K562 (cell line): ENCODE results near the gene KCND2.

Experiments
- FOSL1 ChIP-seq: fragments of 200-800 bp; sonication (Bioruptor generic); conservative IDR thresholded peaks from 2 replicates; pipeline ENCODE4 v1.6.1; 2016; ENCODE audit warnings: missing genetic modification characterization, missing compliant biosample characterization
- GABPA ChIP-seq: fragments of 200-800 bp; sonication (Bioruptor generic); conservative IDR thresholded peaks from 2 replicates; pipeline ENCODE4 v1.6.1; 2016; ENCODE audit warnings: low read depth, missing genetic modification characterization, missing compliant biosample characterization
- GTF2A2 ChIP-seq: IDR thresholded peaks from 2 replicates; pipeline ENCODE4 v1.6.1; 2016; ENCODE audit warnings: mild to moderate bottlenecking, missing genetic modification characterization, missing compliant biosample characterization
- MEF2A ChIP-seq: IDR thresholded peaks from 2 replicates; pipeline ENCODE4 v1.6.1; 2011; ENCODE audit warnings: low read depth, mild to moderate bottlenecking, low read length, moderate library complexity; ENCODE audit not compliant: control insufficient read depth
- NFRKB ChIP-seq: fragments of 450-650 bp; IDR thresholded peaks from 2 replicates; pipeline ENCODE4 v1.6.1; 2016; ENCODE audit warnings: low read depth
- NR4A1 ChIP-seq, 2 experiments: fragments of 250-450 bp in 1 of 2; fragments of 450-650 bp in 1 of 2; sonication (Bioruptor Pico) in 1 of 2; IDR thresholded peaks; 2 replicates each; pipeline versions ENCODE4 v1.4.0 to v1.6.1; 2016 to 2020; ENCODE audit warnings: mild to moderate bottlenecking in 2 of 2, missing compliant biosample characterization in 1 of 2, missing genetic modification characterization in 1 of 2, moderate library complexity in 1 of 2
- SLC30A9 ChIP-seq: fragments of 250-450 bp; sonication (Bioruptor Pico); IDR thresholded peaks from 2 replicates; pipeline ENCODE4 v1.8.0; 2022; ENCODE audit warnings: mild to moderate bottlenecking, moderate library complexity
- SREBF2 ChIP-seq: sonication (generic); formaldehyde crosslinking; IDR thresholded peaks from 2 replicates; pipeline ENCODE4 v1.4.0; 2020; ENCODE audit warnings: mild to moderate bottlenecking, missing genetic modification reagents
- SUPT5H ChIP-seq: fragments of 450-650 bp; IDR thresholded peaks from 2 replicates; pipeline ENCODE4 v1.6.1; 2016
- YY1 ChIP-seq, 3 experiments: IDR thresholded peaks; 2 replicates each; pipeline ENCODE4 v1.6.1; 2011; ENCODE audit warnings: low read length in 2 of 3, mild to moderate bottlenecking in 2 of 3, moderate library complexity in 2 of 3, borderline replicate concordance in 1 of 3, control low read depth in 1 of 3, low read depth in 1 of 3; ENCODE audit not compliant: insufficient read depth in 3 of 3, insufficient replicate concordance in 2 of 3, control insufficient read depth in 1 of 3, insufficient read length in 1 of 3; ENCODE audit errors: extremely low read depth in 1 of 3
- TF ChIP-seq, protein P1 (sequence below), 3 experiments: IDR thresholded peaks in 2 of 3; conservative IDR thresholded peaks in 1 of 3; 2 replicates each; pipeline ENCODE4 v1.5.1; 2011 to 2012; ENCODE audit warnings: low read length in 3 of 3, mild to moderate bottlenecking in 3 of 3, control low read depth in 2 of 3, improper control_type of control experiment in 1 of 3, inconsistent platforms in 1 of 3, low read depth in 1 of 3, mixed read lengths in 1 of 3, moderate library complexity in 1 of 3; ENCODE audit not compliant: insufficient read depth in 2 of 3
- TF ChIP-seq, protein P2 (sequence below), 2 experiments: IDR thresholded peaks; 2 replicates each; pipeline ENCODE4 v1.6.1; 2012; ENCODE audit warnings: improper control_type of control experiment in 2 of 2, low read depth in 2 of 2, low read length in 2 of 2, borderline replicate concordance in 1 of 2
- TF ChIP-seq, protein P3 (sequence below): sonication (generic); formaldehyde crosslinking; IDR thresholded peaks from 2 replicates; pipeline ENCODE4 v1.9.0; 2022; ENCODE audit warnings: mild to moderate bottlenecking, missing genetic modification reagents

DNA sequence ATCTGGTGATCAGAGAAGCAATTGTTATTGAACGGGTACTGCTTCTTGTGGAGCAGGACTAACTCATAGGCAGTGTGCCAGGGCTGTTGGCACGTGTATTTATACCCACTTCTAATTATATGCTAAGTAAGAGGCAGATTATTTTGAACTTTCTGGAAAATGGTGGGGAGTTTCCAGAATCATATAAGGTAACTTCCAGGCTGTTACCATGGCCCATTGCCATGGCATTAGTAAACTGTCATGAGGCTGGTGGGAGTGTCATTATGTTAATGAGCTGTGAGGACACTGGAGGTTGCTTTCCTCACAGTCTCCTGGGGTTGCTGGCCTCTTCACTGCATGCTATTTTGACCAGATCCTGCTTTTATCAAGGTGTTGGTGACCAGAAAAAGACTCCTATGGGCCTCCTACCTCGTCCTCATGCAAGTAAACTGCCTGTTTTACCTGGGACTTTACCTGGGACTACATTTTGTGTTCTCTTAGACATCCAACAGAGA lies 122.6 kb downstream of the KCND2 start:
- TF ChIP-seq YY1 (IDR thresholded peaks at IDR 0.05; ENCODE audit: borderline replicate concordance in 1 of 3, control insufficient read depth in 1 of 3, extremely low read depth in 1 of 3, insufficient read depth in 3 of 3, insufficient read length in 1 of 3, insufficient replicate concordance in 2 of 3, low read depth in 1 of 3, low read length in 2 of 3) (no peak), NR4A1 (CRISPR knock-in tag; IDR thresholded peaks at IDR 0.05) (no peak), NR4A1 (tag; IDR thresholded peaks at IDR 0.05) (no peak), GABPA (tag) (no peak), MEF2A (no peak), SLC30A9 (CRISPR knock-in tag) (no peak), SUPT5H (no peak), FOSL1 (no peak), NFRKB (no peak), SREBF2 (CRISPR knock-in tag) (no peak), GTF2A2 (tag) (no peak)
- TF ChIP-seq, protein P1, sequence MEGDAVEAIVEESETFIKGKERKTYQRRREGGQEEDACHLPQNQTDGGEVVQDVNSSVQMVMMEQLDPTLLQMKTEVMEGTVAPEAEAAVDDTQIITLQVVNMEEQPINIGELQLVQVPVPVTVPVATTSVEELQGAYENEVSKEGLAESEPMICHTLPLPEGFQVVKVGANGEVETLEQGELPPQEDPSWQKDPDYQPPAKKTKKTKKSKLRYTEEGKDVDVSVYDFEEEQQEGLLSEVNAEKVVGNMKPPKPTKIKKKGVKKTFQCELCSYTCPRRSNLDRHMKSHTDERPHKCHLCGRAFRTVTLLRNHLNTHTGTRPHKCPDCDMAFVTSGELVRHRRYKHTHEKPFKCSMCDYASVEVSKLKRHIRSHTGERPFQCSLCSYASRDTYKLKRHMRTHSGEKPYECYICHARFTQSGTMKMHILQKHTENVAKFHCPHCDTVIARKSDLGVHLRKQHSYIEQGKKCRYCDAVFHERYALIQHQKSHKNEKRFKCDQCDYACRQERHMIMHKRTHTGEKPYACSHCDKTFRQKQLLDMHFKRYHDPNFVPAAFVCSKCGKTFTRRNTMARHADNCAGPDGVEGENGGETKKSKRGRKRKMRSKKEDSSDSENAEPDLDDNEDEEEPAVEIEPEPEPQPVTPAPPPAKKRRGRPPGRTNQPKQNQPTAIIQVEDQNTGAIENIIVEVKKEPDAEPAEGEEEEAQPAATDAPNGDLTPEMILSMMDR (IDR thresholded peaks at IDR 0.05 in 2 of 3, conservative IDR thresholded peaks at IDR 0.05 in 1 of 3; ENCODE audit: insufficient read depth in 2 of 3, low read depth in 1 of 3, low read length in 3 of 3), result no peak
- TF ChIP-seq, protein P2, sequence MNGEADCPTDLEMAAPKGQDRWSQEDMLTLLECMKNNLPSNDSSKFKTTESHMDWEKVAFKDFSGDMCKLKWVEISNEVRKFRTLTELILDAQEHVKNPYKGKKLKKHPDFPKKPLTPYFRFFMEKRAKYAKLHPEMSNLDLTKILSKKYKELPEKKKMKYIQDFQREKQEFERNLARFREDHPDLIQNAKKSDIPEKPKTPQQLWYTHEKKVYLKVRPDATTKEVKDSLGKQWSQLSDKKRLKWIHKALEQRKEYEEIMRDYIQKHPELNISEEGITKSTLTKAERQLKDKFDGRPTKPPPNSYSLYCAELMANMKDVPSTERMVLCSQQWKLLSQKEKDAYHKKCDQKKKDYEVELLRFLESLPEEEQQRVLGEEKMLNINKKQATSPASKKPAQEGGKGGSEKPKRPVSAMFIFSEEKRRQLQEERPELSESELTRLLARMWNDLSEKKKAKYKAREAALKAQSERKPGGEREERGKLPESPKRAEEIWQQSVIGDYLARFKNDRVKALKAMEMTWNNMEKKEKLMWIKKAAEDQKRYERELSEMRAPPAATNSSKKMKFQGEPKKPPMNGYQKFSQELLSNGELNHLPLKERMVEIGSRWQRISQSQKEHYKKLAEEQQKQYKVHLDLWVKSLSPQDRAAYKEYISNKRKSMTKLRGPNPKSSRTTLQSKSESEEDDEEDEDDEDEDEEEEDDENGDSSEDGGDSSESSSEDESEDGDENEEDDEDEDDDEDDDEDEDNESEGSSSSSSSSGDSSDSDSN (IDR thresholded peaks at IDR 0.05; ENCODE audit: borderline replicate concordance in 1 of 2, low read depth in 2 of 2, low read length in 2 of 2), result no peak
- TF ChIP-seq, protein P3, sequence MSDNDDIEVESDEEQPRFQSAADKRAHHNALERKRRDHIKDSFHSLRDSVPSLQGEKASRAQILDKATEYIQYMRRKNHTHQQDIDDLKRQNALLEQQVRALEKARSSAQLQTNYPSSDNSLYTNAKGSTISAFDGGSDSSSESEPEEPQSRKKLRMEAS (CRISPR knock-in tag), result no peak
